OCI-M2 (cell line): ENCODE results near the gene FBN2.

Source experiments
- DNase-seq: peaks from one replicate; lab custom pipeline; 2025; ENCODE audit not compliant: unreplicated experiment; lab: John Stamatoyannopoulos, UW

Gene FBN2

GRCh38 chr5:128538000-128538249 lies at the start of gene FBN2:
FBN2 (minus strand) TSS chr5:128538245; CDS start chr5:128537603, 642 bp downstream.
- no peak for DNase-seq

- no peak for DNase-seq
These were observed 49.2 kb upstream of the FBN2 start for GRCh38 chr5:128587275-128587674.

GRCh38 chr5:128586848-128587247 lies 48.8 kb upstream of the FBN2 start:
- DNase-seq = no peak

DNA sequence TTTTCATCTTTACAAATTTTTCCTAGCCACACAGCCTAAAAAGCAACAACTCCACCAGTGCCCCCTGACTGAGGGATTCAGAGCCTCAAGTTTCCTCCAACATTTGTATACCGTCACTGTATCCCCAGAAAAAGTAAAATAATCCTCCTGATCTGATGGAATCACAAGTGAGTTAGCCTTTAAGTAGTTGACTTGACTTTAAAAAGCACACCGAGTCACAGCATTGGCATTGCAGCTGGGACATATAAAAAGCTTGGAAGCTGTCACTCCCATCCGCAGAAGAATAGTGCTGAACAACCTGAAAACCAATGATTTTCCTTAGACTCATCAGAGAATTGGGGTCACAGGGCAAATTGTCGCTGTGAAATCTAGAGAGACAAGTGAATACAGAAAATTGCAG lies 41.6 kb upstream of the FBN2 start:
- no peak for DNase-seq

DNA sequence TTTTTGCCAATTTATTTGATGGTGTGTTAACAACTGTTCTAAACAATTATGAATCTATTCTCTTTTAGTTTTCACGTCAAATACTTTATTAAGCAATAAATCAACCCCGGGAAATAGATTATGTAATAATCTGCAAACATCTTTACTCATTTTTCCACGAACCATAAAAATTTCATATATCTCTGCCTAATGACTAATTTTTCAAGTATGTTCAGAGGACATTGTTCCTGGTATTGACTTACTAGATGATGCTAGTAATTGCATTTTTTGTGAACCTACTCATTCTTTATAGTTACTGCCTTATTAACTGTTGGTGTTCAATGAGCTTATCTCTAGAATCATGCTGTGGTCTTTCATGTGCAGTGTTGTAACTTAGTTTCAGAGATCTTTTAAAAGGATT lies 41.0 kb upstream of the FBN2 start:
- no peak for DNase-seq

DNA sequence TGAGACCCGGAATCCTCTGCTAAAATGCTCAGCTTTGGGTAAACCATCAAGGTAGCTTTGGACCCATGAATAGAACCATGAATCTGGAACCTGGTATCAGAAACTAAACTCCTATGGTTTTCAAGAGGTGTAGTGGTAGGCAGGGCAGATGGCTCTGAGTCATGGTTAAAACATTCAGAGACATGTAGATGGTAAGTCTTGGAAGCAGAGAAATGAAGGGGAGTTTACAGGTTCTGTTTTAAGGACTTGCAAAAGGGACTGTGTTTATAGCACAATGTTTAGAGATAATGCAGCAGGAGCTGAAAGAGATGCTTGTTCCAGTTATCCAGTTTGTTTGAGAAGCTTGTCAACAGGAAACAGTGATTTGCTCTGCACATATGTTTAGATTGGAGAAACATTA lies 36.0 kb upstream of the FBN2 start:
- no peak for DNase-seq

DNA sequence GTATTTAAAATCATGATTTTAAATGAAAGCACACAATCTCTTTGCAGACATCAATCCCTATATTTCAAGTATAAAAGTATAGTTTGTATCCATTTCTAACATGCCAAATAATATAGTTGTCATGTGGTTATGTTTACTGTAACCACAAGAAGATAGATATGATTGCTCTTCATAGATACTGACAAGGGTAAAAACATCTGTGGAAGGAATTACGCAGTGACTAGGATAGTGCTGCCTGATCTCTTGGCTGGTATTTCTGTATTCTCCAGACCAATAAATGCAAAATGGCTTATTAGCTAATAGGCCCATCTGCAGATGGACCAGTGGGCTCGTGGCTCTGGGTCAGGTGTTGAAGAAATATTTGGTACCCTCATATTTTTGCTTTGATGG lies 34.9 kb upstream of the FBN2 start:
- no peak for DNase-seq

DNA sequence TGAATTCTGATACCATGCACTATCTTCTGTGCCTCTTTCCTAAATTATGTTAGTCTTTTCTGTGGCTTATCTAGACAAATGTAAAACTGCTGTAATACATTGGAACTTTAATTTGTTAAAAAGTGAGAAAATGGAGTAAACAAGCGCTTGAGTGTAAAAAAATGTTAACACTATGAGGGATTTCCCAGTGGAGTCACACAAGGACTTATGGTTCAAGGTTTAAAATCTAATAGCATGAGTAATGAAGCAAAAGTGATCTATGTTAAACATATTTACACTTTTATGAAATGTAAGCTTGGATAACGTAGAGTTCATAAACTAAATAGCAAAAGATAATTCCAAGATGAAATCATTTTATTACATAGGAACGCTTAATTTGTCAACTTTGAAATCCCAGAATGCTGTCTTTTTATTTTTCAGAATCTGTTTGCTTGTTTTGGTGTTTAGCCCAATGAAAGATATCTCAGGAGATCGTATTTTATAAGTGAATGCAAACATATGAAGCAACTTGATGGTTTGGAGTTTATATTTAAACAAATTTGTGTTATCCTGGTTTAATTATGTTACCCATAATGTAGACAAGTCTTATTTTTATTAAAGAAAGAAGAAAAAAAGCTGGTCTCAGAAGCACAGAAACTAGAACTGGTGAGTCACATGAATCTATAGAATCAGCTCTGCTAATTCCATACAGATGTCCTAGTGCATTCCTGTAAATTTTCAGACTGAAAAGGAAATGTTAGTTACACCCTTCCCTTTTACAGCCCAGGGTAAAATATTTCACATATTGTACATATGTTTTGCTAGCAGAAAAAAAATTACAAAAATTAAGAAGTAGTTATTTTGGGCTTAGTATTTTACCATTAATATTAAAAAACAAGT lies 34.2 kb upstream of the FBN2 start:
- DNase-seq = no peak

GRCh38 chr5:128566178-128566577 lies 28.1 kb upstream of the FBN2 start:
- no peak for DNase-seq

DNA sequence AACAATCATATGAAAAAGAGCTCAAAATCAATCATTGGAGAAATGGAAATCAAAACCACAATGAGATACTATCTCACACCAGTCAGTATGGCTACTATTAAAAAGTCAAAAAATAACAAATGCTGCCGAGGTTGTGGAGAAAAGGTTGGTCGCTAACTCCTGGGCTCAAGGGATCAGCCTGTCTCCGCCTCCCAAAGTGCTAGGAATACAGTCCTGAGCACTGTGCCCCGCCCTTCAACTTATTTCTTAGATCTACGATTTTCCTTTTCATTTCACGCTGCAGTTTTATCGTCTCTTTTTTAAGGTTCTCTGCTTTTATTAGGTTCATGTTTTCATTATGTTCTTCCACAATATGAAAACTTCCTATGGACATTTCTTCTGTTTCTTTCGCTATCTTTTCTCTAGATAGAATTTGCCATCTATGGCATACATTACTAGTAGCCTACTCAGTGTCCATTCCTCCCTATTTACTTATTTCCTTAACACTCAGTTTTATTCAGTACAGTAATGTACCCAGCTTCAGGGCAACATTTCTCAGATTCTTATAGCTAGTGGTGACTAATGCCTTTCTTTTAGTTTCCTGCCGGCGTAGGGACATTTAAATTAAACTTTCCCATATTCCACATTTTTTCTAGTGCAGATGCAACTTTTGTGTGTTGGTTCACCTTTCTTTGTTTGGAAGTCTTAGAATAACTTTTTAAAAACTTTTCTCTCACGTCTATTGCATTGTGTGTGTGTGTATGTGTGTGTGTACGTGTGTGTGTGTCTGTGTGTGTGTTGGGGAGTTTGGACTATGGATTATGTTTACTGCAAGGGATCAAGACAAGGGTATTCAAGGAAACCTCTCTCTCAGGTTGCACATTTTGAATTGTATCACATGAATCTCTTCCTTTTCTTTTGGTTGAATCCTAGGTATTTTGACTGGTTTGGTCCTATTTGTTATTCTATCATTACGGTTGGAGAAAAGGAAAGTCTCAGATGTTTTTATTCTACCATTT lies 21.6 kb upstream of the FBN2 start:
- DNase-seq = no peak

DNA sequence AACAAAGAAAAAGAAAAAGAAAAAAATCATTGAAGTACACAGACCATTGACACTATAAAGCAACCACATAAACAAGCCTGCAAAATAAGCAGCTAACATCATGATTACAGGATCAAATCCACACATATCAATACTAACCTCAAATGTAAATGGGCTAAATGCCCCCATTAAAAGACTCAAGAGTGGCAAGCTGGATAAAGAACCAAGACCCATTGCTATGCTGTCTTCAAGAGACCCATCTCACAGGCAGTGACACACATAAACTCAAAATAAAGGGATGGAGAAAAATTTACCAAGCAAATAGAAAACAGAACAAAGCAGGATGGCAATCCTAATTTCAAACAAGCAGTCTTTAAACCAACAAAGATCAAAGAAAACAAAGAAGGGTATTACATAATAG lies 15.7 kb upstream of the FBN2 start:
- no peak for DNase-seq

DNA sequence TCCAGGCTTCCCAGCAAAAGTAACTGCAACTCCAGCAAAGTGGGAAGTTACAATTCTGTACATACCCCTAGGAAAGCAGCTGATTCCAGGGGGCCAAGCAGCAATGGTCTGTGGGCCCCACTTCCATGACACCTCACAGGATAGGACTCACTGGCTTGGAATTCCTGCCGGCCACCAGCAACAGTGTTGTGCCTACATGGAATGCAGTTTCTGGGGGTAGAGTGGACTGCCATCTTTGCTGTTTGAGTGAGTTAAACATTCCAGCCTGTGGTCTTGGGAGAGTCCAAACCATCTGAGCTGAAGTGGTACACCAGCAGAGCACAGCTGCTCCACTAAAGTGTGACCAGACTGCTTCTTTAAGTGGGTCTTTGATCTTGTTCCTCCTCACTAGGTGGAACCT lies 13.4 kb upstream of the FBN2 start:
- no peak for DNase-seq

DNA sequence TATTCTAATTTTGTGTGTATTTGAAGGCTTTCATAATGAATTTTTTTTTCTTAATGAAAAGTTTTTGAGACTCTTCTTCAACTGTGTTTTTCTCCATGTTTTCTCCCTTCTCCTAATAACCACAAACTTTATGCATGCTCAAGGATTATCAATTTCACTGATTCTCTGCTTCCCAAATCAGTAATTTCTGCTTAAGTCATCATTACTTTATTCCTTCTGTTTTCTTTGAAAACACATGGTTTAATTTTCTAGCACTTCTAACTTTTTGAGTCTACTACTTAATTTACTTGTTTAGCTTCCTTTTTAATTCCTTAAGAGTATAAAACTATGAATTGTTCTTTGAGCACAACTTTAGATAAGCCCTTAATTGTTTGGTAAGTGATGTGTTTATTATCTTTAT lies 11.5 kb upstream of the FBN2 start:
- no peak for DNase-seq

DNA sequence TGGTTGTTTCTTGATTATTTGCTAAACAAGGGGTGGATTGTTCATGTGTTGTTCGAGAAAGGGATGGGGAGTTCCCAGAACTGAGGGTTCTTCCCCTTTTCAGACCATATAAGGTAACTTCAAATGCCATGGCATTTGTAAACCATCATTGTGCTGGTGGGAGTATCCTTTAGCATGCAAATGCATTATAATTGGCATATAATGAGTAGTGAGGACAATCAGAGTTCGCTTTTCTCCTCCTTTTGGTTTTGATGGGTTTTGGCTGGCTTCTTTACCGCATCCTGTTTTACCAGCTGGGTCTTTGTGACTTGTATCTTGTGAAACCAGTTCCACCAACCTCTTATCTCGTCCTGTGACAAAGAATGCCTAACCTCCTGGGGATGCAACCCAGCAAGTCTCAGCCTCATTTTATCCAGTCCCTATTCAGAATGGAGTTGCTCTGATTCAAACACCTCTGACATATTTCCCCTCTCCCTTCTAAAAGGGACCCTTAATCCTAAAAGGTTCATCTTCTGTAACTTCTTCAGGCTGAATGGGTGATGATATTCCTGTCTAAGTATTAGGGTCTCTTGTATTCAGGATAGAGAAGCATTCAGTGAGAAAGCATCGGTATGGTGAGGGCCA lies 8.7 kb upstream of the FBN2 start:
- no peak for DNase-seq

GRCh38 chr5:128541385-128541784 lies 3.3 kb upstream of the FBN2 start:
- no peak for DNase-seq

DNA sequence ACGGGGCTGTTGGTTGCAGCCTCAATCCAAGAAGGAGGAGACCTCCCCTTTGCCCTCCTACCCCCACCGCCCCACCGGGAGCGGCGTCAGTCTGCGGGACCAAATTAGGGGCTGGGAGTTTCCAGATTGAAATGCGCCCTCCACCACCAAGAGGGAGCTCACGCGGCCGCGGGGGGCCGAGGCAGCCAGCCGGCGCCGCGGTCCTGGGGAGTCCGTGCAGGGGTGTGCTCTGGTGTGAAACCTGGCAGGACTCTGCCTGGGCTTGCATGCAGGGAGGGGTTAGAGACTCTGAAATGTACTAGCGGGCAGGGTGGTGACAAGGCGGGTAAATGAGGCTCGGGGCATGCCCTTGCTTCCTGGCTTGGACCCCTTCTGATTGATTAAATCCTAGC lies 989 bp upstream of the FBN2 start:
- no peak for DNase-seq

- no peak for DNase-seq
These were observed 399 bp upstream of the FBN2 start for GRCh38 chr5:128538250-128539037.

GRCh38 chr5:128537221-128537999 lies 635 bp downstream of the FBN2 start:
- no peak for DNase-seq

- DNase-seq = no peak
These were observed 1.5 kb downstream of the FBN2 start for GRCh38 chr5:128536254-128537220.
